Ovary (tissue), 9 donors: Measurements from ENCODE around the gene ST6GALNAC6. TPM values are rescaled to one million over a fixed set of nuclear protein-coding genes. Genes with fewer than 3 reads are reported as not detected.

ENCODE experiments used
- DNase-seq, 5 donors: peaks; one replicate each; pipeline ENCODE4 v3.0.0-alpha.2; 2019 to 2020
- H3K27ac ChIP-seq, 2 donors: fragments of 200-600 bp; one replicate each; pipeline versions ENCODE4 v1.5.1 to v1.8.0; 2019 to 2022
- H3K27me3 ChIP-seq: fragments of 200-600 bp; one replicate; pipeline ENCODE4 v1.8.0; 2022
- H3K36me3 ChIP-seq: fragments of 200-600 bp; sonication (generic); one replicate; pipeline ENCODE4 v1.5.1; 2019
- H3K4me1 ChIP-seq: one replicate; pipeline ENCODE4 v1.8.1; 2013; ENCODE audit warnings: mild to moderate bottlenecking, moderate library complexity; ENCODE audit not compliant: insufficient read depth
- H3K4me3 ChIP-seq: fragments of 200-600 bp; sonication (generic); one replicate; pipeline ENCODE4 v1.5.1; 2017
- H3K9me3 ChIP-seq, 2 donors: fragments of 200-600 bp in 1 of 2; sonication (generic) in 1 of 2; one replicate each; pipeline versions ENCODE4 v1.5.1 to v1.8.1; 2013 to 2019; ENCODE audit warnings: mild to moderate bottlenecking in 1 of 2, moderate library complexity in 1 of 2
- EP300 ChIP-seq: sonication (generic); formaldehyde crosslinking; IDR thresholded peaks from one replicate; pipeline ENCODE4 v1.6.1; 2017; ENCODE audit warnings: antibody characterized with exemption
- POLR2A ChIP-seq: fragments of 450-650 bp; IDR thresholded peaks from one replicate; pipeline ENCODE4 v1.6.1; 2017; ENCODE audit warnings: antibody characterized with exemption, mild to moderate bottlenecking, moderate library complexity
- WGBS, 3 donors: extraction: QIAGEN DNeasy Blood & Tissue Kit in 1 of 3; methylation state at CpG; one replicate each; pipeline versions ENCODE4 v1.1.5 to v1.1.7; 2013 to 2017; 5-methylcytosine and 5-hydroxymethylcytosine counted together
- intact Hi-C, 4 donors: fragments of 100-400 bp; cut with DNase I; formaldehyde crosslinking; loops; one replicate each; pipeline versions ENCODE4 v1.11.0 to v1.15.1; 2022 to 2023
- polyA plus RNA-seq, 2 donors: library from polyadenylated mRNA; stranded (reverse); fragments of 200-250 nt in 1 of 2; fragments of 350-450 nt in 1 of 2; fragmentation: Illumina TruSeq in 1 of 2; extraction: RNeasy Lipid Tissue Mini Kit (QIAGEN cat#74804) in 1 of 2; gene quantifications; one replicate each; pipeline ENCODE4 v1.2.3, GENCODE V29; 2013 to 2014
- total RNA-seq, 7 donors: library from RNA; depleted of rRNA in 2 of 7; stranded (reverse); fragments of >200 nt in 2 of 7; fragmentation: NEBNext Ultra II Directional in 3 of 7; extraction: Animal tissue kit (Norgen Biotek cat#: 25700) in 3 of 7; gene quantifications; one replicate each; pipeline versions ENCODE4 v1.1.0 to v1.2.4, GENCODE V29; 2016 to 2023
- TF ChIP-seq, protein P1 (sequence below), 3 donors: fragments of 450-650 bp in 2 of 3; fragments of 200-600 bp in 1 of 3; IDR thresholded peaks; one replicate each; pipeline versions ENCODE4 v1.5.1 to v1.8.0; 2016 to 2022; ENCODE audit warnings: antibody characterized with exemption in 3 of 3, mild to moderate bottlenecking in 1 of 3
- donor health status: DM: no; HTN: no; CAD: no; lungs with moderate emphysema.
- donor health status: DM: no; HTN: no; CAD: no.
- donor health status: Bipolar disorder and iron deficiency.
- donor health status: DM: yes; HTN: yes; CAD: no.
- donor health status: DM: no; HTN: no; CAD: no.
- donor health status: DM: yes; HTN: yes; CAD: no.

Gene ST6GALNAC6
- total and polyA plus RNA-seq, 9 donors: 52.5 to 145 (median 111) TPM

DNA sequence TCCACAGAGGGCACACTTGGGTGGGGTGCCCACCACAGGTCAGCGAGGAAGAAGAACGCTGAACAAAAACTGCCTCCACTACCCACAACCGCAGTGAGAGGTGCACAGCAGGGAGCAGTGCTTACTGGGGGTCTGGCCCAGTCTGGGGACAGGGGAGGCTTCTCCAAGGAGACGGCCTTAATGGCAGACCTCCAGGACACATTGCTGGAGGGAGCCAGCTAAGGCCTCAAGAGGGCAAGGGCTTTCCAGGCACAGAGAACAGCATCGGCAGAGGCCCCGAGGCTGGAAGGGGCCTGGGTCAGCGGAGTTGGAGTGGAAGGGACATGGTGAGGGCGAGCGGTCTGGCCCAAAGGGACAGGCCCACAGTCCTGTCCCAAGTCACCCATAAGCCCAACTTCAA is 46.5 kb upstream of the ST6GALNAC6 start:
- peak in 1 of 5 donors; percentile 30 for DNase-seq
- TF ChIP-seq, protein P1, sequence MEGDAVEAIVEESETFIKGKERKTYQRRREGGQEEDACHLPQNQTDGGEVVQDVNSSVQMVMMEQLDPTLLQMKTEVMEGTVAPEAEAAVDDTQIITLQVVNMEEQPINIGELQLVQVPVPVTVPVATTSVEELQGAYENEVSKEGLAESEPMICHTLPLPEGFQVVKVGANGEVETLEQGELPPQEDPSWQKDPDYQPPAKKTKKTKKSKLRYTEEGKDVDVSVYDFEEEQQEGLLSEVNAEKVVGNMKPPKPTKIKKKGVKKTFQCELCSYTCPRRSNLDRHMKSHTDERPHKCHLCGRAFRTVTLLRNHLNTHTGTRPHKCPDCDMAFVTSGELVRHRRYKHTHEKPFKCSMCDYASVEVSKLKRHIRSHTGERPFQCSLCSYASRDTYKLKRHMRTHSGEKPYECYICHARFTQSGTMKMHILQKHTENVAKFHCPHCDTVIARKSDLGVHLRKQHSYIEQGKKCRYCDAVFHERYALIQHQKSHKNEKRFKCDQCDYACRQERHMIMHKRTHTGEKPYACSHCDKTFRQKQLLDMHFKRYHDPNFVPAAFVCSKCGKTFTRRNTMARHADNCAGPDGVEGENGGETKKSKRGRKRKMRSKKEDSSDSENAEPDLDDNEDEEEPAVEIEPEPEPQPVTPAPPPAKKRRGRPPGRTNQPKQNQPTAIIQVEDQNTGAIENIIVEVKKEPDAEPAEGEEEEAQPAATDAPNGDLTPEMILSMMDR (IDR thresholded peaks at IDR 0.05): no peak
- TF ChIP-seq EP300: no peak
- no peak for TF ChIP-seq POLR2A
- Histone ChIP-seq H3K4me1 (peaks cover 9% of the 10 kb centered on the region), H3K9me3 (no peaks in the 10 kb centered on the region), H3K4me3 (no peak overlapping the region), H3K27me3 (no peaks in the 10 kb centered on the region), H3K36me3 (no peaks in the 10 kb centered on the region), H3K27ac (no peak overlapping the region)
- intact Hi-C loops: loop anchor here in 1 of 4 donors (2.0 kb wide), 1 partner anchor 89 kb away; no protein-coding TSS in a partner anchor
- 77 to 82% (median 78%) methylated on average over 9 of the region's 9 CpGs for WGBS, 3 donors

DNA sequence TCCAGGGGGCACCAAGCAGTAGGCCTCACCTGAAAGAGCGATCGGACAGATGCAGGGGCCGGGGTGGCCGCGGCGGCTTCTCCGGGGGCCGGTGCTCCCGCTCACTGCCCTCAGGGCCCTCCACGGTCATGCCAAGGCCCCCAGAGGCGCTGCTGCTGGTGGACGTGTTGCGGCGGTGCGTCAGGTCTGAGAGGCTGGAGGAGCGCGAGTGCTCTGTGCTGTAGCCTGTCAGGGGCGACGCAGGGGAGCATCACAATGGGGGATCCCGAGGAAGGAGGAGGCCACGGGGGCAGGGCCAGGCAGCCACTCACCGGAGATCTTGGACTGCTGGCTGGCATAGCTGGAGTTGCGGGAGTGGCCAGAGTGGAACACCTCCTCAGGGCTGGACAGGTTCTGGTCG is 45.9 kb upstream of the ST6GALNAC6 start:
- Histone ChIP-seq H3K9me3 (no peaks in the 10 kb centered on the region), H3K36me3 (no peaks in the 10 kb centered on the region), H3K27me3 (no peaks in the 10 kb centered on the region), H3K4me3 (no peak overlapping the region), H3K4me1 (peaks cover 3% of the 10 kb centered on the region), H3K27ac (no peak overlapping the region)
- WGBS, 3 donors: 86 to 93% (median 87%) methylated on average over 20 to 24 of the region's 24 CpGs
- intact Hi-C loops: loop anchor here in 1 of 4 donors (2.0 kb wide), 1 partner anchor 89 kb away; no protein-coding TSS in a partner anchor
- DNase-seq: peak in 1 of 5 donors; percentile 29
- TF ChIP-seq, protein P1 (IDR thresholded peaks at IDR 0.05): no peak
- TF ChIP-seq POLR2A (no peak), EP300 (no peak)

DNA sequence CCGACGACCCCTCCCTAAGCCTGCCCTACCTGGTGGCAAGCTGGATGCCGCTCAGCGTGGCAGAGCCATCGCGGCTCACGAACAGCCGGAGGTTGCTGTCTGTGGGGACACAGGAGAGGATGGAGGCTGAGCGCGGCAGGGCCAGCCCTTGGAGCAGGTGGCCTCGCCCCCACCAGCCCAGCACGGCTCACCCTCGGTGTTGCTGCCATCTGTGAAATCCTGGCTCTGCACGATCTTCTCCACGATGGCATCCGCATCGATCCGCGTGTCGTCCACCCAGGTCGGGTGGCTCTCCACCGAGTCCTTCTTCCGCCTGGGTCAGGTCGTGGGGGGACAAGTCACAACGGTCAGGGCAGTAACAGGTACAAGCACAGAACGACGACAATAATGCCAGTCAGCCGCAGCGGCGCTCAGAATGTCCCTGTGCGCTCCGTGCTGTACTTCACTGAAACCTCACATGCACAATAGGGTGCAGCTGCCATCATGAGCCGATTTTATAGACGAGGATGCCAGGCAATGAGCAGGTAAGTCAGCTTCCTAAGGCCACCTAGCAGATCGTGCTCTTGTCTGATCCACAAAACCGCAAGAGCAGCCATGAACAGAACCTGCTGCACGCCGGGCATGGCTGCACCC is 45.3 kb upstream of the ST6GALNAC6 start:
- TF ChIP-seq EP300: no peak
- TF ChIP-seq POLR2A: no peak
- TF ChIP-seq, protein P1 (IDR thresholded peaks at IDR 0.05): no peak
- H3K9me3 ChIP-seq: no peaks in the 10 kb centered on the region
- no peaks in the 10 kb centered on the region for H3K36me3 ChIP-seq
- intact Hi-C loops: loop anchor here (2.0 to 5.0 kb wide), 5 partner anchors 33 to 173 kb away; no protein-coding TSS in a partner anchor
- H3K27me3 ChIP-seq: no peaks in the 10 kb centered on the region
- H3K4me1 ChIP-seq: peaks cover 2% of the 10 kb centered on the region
- DNase-seq: peak in 1 of 5 donors; percentile 48
- no peak overlapping the region for H3K4me3 ChIP-seq
- 87 to 90% (median 88%) methylated on average over 38 of the region's 38 CpGs for WGBS, 3 donors
- no peak overlapping the region for H3K27ac ChIP-seq

DNA sequence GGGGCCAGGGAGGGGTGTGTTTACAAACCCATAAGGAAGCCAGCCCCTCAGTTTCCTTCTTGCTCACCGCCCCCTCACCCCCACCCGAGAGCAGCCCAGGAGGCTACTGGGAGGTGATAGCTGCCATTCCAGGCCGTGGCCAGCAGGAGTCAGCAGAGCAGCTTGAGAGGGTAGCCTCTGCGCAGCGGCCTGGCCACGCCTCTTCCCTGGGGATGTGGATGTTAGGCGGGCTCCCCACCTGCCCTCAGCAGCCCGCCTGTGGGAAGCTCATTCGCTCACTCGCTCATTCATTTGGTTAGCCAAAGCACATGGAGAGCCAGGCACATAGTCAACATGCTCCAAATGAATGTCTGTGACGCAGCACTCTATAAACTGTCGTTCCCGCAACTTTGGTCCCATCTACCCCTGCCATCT is 44.3 kb upstream of the ST6GALNAC6 start:
- TF ChIP-seq, protein P1 (IDR thresholded peaks at IDR 0.05): peak; percentile 71 to 91 (median 87)
- no peak for TF ChIP-seq POLR2A
- TF ChIP-seq EP300: no peak
- 32 to 40% (median 39%) methylated on average over 12 to 13 of the region's 13 CpGs for WGBS, 3 donors
- no peaks in the 10 kb centered on the region for H3K36me3 ChIP-seq
- no peaks in the 10 kb centered on the region for H3K27me3 ChIP-seq
- no peaks in the 10 kb centered on the region for H3K9me3 ChIP-seq
- peak; percentile 84 to 89 (median 87) for DNase-seq
- peaks cover 2% of the 10 kb centered on the region for H3K4me1 ChIP-seq
- H3K4me3 ChIP-seq: no peak overlapping the region
- intact Hi-C loops: loop anchor here (1.0 to 5.0 kb wide), 7 partner anchors 34 to 174 kb away; no protein-coding TSS in a partner anchor
- no peak overlapping the region for H3K27ac ChIP-seq
